ENCODE results near the gene SLC10A7.

- TF ChIP-seq CTCF (conservative IDR thresholded peaks at IDR 0.05 in 1 of 2, IDR thresholded peaks at IDR 0.05 in 1 of 2; ENCODE audit: extremely low read depth in 1 of 2, insufficient read depth in 1 of 2, low read depth in 1 of 2, low read length in 2 of 2) (no peak), EZH2 (IDR thresholded peaks at IDR 0.05; ENCODE audit: borderline replicate concordance, low read length) (no peak)
Measured at GRCh38 chr4:146490106-146490505, 31.6 kb downstream of the SLC10A7 start.

Measured in mammary epithelial cell (primary cell).